Measurements from ENCODE around the gene DLL3.

DLL3 gene

DNA sequence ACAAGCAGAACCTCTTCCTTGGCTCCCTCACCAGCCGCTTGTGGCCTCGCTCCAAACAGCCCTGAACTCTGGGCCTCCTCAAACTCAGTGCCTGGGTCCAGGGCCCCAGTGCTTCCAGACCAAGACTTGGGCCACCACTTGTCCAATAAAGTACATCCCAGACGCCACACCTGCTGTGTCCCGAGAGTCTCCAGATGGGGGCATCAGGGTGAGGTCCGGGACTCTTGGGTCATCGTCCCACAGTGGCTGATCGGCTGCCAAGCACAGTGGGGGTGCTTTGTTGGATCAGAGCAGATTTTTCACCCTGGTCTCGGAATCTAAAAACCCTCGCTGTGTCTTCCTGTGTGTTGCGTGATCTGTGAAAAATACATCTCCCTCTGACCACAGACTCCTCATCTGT, 9.0 kb upstream of the DLL3 start:
- DNase-seq: no peak

- no peak for DNase-seq
Observed at GRCh38 chr19:39492225-39492624, 6.5 kb upstream of the DLL3 start.

DNA sequence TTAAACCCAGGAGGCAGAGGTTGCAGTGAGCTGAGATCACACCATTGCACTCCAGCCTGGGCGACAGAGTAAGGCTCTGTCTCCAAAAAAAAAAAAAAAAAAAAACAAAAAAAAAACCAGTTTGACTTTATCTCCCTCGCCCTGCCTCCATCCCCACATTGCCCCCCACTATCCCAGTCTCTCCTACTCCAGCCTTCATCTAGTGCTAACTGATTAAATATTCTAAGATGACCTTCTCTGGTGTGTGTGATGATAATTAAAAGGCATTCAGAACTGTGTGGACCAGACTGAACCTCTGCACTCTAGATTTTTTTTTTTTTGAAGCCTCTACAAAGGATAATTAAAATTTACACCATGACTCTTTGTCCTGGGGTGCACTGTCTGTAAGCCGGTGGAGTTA, 6.0 kb upstream of the DLL3 start:
- no peak for DNase-seq

DNA sequence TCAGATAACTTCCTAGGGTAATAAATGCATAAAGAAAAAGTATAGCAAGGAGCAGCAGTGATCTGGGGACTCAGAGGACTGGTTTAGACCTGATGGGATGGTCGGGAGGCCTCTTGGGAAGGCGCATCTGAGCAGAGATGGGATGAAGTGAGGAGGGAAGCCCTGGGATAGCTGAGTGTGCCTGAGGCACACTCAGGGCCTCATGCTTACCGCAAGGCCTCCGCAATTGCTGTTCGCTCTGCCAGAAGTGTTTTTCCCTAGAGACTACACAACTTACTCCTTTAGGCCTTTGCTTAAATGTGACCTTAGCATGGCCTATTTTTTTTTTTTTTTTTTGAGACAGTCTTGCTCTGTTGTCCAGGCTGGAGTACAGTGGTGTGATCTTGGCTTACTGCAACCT, 4.1 kb upstream of the DLL3 start:
- DNase-seq: no peak

GRCh38 chr19:39496063-39496462, 2.7 kb upstream of the DLL3 start:
- no peak for DNase-seq

DNA sequence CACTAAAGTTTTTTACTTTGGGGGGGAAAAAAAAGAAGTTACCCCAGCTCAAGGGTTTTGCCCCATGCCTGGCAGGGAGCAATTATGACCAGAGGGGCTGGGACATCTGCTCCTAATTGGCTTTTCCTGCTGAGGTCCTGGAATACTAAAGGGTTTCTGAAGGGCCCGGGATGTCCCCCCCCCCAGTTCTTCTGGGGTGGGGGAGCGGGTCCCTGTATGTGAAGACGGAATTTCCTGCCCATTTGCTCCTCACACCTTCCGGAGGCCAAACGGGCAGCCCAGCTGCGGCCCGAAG, 1.1 kb upstream of the DLL3 start:
- DNase-seq: no peak

DNA sequence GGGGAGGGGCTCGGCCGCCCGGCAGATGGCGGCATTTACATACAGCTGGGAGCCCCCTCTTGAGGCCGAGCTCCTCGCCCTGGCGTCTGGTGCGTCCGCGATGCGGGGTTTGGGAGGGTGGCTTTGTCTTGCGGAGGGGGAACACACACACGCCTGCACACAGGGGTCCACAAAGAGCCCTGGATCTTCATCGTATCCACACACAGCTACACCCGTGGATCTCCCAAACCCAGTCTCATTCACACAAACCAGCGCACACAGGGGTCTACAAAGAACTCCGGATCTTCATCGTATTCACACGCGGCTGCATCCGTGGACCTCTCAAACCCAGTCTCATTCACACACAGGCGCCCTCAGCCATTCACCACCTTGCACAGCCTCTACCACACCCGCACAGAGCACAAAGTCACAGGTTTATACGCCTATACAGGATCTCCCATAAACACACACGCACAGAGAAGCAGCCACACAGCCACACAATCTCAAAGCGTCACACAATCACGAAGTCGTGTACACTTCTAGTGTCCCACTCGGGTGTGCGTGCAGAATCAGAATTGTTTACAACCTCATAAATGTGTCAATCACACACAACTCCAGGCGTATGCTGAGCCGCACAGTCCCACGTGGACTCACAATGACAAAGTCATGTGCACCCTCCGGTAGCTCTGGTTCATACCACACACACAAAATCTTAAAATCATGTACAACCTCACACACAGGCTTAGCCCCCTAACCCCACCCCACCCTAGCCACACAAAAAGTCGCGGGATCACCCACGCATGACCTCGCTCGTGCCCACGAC, 550 bp upstream of the DLL3 start:
- DNase-seq: no peak

- no peak for DNase-seq
Observed at GRCh38 chr19:39499932-39500331, 1.2 kb downstream of the DLL3 start.

- DNase-seq: no peak
Observed at GRCh38 chr19:39500543-39500942, 1.8 kb downstream of the DLL3 start.

- no peak for DNase-seq
Observed at GRCh38 chr19:39501340-39501739, 2.6 kb downstream of the DLL3 start.

DNA sequence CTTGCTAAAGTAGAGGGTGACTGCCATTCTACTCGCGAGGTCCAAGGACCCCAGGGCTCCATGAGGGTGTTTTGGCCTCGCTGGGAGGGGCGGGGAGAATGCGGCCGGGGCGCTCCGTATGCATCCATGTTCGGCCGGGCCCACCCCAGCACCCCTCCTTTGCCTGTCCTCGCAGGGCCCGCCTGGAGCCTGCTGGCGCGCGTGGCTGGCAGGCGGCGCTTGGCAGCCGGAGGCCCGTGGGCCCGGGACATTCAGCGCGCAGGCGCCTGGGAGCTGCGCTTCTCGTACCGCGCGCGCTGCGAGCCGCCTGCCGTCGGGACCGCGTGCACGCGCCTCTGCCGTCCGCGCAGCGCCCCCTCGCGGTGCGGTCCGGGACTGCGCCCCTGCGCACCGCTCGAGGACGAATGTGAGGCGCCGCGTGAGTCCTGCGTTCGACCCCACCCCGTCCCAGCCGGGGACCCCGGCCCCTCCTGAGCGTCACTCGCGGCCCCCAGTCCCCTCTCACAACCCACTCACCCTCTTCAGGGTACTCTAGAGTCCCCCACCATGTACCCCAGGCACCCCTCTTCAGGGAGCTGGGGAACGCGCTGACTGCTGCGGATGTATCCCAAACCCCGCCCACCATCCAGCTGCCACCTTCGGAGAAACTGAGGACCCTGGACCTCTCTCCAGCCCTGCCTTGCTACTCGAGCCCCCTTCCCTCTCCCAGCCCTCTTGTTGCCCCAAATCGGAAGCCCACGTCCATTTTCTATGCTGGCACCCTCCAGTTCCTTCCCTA, 4.1 kb downstream of the DLL3 start:
- peak; percentile 52 to 67 (median 57) for DNase-seq

- no peak for DNase-seq
Observed at GRCh38 chr19:39506598-39506943, 7.8 kb downstream of the DLL3 start.

GRCh38 chr19:39506944-39507714, 8.4 kb downstream of the DLL3 start:
- DNase-seq: no peak

GRCh38 chr19:39507715-39508364, 9.1 kb downstream of the DLL3 start:
- DNase-seq: no peak

GRCh38 chr19:39508629-39509028, 9.9 kb downstream of the DLL3 start:
- DNase-seq: no peak

DNA sequence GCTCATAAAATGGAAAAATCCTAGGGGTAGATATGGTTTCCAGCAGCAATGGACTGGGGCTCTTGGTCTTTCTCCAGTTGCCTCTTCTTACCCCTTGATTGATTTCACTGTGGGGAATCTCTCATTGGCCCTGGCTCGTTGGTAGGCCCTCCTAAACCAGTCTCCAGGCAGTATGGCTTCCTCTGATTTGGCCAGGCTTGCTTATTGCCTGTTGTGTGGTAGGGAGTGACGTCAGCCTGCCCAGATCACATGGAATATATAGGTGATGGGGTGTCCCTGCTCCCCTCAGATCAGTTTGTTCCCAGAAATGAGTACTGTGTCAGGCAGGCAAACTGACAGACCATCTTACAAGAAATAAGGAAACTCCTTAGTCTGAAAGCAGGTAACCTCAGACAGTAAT, 10.5 kb downstream of the DLL3 start:
- no peak for DNase-seq

GRCh38 chr19:39512988-39513387, 14.2 kb downstream of the DLL3 start:
- DNase-seq: no peak

DNA sequence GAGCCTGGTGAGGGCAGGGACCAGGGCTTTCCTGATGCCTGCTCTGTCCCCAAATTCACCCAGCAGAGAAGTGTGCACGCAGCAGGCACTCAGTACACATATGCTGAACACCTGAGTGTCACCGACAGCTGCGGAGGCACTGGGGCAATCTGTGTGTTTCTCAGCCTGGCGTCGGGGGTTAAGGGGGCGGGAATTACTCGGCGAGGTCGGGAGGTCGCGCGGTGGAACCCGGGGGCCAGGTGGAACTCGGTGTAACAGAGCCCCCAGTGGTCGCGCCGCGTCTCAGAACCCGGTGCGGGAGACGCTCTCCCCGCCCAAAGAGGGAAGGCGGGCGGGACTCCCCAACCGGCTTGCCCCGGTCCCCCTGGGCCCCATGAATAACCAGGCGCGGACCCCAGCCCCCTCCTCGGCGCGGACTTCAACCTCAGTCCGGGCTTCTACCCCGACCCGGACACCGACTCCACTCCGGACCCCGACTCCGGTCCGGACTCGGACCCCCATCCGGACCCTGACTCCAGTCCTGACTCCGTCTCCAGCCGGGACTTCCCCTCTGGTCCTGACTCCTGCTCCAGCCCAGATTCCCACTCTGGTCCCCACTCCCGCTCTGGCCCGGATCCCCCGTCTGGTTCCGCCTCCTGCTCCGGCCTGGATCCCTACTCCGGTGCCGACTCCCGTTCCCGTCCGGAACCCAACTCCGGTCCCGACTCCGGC, 16.2 kb downstream of the DLL3 start, which contains the start of gene SELENOV:
Gene SELENOV, plus strand, starts transcription at position 300 of the 711 bp plus-strand sequence. Its CDS starts 74 bp downstream, at position 374.
- no peak for DNase-seq

- no peak for DNase-seq
Observed at GRCh38 chr19:39515551-39516191, 16.9 kb downstream of the DLL3 start.

DNA sequence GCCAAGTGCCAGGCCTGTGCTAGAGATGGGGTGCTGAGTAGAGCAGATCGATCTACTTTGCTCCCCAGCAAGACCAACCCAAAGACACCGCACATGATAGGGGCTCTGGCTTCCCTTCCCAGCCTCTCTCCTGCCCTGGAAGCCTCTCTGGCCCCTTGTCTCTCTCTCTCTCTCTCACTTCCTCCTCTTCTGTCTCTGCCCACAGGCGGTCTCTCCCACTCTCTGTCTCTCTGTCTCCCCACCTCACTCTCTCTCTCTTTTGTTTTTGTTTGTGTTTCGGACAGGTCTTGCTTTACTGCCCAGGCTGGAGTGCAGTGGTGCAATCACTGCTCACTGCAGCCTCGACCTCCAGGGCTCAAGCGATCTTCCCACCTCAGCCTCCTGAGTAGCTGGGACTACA, 17.5 kb downstream of the DLL3 start:
- DNase-seq: no peak

- DNase-seq: no peak
Observed at GRCh38 chr19:39517432-39517831, 18.7 kb downstream of the DLL3 start.

DNA sequence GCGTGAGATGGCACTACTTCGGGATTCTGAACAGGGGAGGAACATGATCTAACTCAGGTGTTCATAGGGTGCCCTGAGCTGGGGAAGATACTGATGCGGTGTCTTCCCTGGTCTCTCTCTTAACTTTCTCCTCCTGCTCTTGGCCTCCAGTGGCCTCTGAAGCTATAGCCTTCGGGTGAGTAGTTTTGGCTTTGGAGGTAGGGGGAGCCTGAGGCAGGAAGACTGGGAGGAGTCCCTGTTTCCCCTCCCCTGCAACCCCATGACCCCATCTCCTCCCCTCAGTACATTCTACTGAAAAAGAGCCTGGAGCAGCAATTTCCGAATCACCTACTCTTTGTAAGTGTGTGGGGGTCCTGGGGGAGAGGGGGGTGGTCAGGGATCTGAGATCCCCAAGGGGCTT, 19.7 kb downstream of the DLL3 start:
- no peak for DNase-seq
